ENCODE results near the gene TIMM50. TPM values are rescaled to one million over a fixed set of nuclear protein-coding genes. Genes with fewer than 3 reads are reported as not detected.

TIMM50 gene
- total RNA-seq, 2 experiments from 2014 or later = 103 to 107 TPM

DNA sequence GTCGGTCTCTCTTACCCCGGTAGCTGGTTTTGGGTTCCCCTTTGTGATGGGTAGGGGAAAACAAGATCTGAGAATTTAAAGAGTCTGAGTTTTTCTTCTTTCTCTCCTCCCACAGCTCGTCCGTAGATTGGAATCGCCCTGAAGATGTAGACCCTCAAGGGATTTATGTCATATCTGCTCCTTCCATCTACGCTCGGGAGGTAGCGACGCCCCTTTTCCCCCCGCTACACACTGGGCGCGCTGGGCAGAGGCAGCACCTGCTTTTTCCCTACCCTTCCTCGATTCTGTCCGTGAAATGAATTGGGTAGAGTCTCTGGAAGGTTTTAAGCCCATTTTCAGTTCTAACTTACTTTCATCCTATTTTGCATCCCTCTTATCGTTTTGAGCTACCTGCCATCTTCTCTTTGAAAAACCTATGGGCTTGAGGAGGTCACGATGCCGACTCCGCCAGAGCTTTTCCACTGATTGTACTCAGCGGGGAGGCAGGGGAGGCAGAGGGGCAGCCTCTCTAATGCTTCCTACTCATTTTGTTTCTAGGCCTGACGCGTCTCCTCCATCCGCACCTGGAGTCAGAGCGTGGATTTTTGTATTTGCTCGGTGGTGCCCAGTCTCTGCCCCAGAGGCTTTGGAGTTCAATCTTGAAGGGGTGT lies 27.2 kb downstream of the TIMM50 start:
- H3K27ac Mint-ChIP-seq = no peak overlapping the region
- H3K9me3 Mint-ChIP-seq = no peaks in the 10 kb centered on the region
- intact Hi-C loops (cut with micrococcal nuclease) = no loop called here
- H3K27me3 Mint-ChIP-seq (ENCODE audit: low read depth) = peaks cover 52% of the 10 kb centered on the region
- H3K4me1 Mint-ChIP-seq (ENCODE audit: low read depth) = peaks cover 23% of the 10 kb centered on the region
- no peak for DNase-seq
- H3K36me3 Mint-ChIP-seq (ENCODE audit: low read depth) = no peaks in the 10 kb centered on the region
- CTCF ChIA-PET = interaction anchor here (0.7 to 3.6 kb wide), 2 partner anchors 10 to 25 kb away, joined by 3 to 22 read pairs; partner anchors contain the start of gene EID2B
- H3K4me3 Mint-ChIP-seq = peak overlapping the region; percentile 74

GRCh38 chr19:39508629-39509028 lies 28.0 kb downstream of the TIMM50 start:
- Mint-ChIP-seq H3K4me3 (no peak overlapping the region), H3K9me3 (no peaks in the 10 kb centered on the region), H3K27me3 (ENCODE audit: low read depth) (peaks cover 52% of the 10 kb centered on the region), H3K27ac (no peak overlapping the region), H3K36me3 (ENCODE audit: low read depth) (no peaks in the 10 kb centered on the region), H3K4me1 (ENCODE audit: low read depth) (peaks cover 16% of the 10 kb centered on the region)
- intact Hi-C loops (cut with micrococcal nuclease) = no loop called here
- CTCF ChIA-PET = interaction anchor here (0.7 to 3.6 kb wide), 2 partner anchors 13 to 25 kb away, joined by 3 to 22 read pairs; partner anchors contain the start of gene EID2B
- DNase-seq = no peak

DNA sequence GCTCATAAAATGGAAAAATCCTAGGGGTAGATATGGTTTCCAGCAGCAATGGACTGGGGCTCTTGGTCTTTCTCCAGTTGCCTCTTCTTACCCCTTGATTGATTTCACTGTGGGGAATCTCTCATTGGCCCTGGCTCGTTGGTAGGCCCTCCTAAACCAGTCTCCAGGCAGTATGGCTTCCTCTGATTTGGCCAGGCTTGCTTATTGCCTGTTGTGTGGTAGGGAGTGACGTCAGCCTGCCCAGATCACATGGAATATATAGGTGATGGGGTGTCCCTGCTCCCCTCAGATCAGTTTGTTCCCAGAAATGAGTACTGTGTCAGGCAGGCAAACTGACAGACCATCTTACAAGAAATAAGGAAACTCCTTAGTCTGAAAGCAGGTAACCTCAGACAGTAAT lies 28.6 kb downstream of the TIMM50 start:
- intact Hi-C loops (cut with micrococcal nuclease) = no loop called here
- peaks cover 50% of the 10 kb centered on the region for H3K27me3 Mint-ChIP-seq (ENCODE audit: low read depth)
- no peak overlapping the region for H3K4me3 Mint-ChIP-seq
- DNase-seq = no peak
- peaks cover 16% of the 10 kb centered on the region for H3K4me1 Mint-ChIP-seq (ENCODE audit: low read depth)
- H3K9me3 Mint-ChIP-seq = no peaks in the 10 kb centered on the region
- H3K27ac Mint-ChIP-seq = no peak overlapping the region
- CTCF ChIA-PET = interaction anchor here (0.7 to 3.6 kb wide), 2 partner anchors 12 to 24 kb away, joined by 3 to 22 read pairs; partner anchors contain the start of gene EID2B
- H3K36me3 Mint-ChIP-seq (ENCODE audit: low read depth) = no peaks in the 10 kb centered on the region

DNA sequence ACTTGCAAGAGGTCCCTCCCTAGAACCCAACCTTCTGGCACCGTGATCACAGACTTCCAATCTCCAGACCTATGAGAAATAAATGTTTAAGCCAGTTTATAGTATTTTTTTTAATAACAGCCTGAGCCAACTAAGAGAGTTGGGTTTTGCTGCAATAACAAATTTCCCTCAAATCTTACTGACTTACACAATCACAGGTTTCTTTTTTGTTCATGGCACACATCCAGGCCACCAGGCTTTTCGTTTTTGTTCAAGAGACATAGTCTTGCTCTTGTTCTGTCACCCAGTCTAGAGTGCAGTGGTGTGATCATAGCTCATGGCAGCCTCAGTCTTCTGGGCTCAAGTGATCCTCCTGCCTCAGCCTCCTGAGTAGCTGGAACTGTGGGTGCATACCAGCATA lies 32.4 kb downstream of the TIMM50 start:
- Mint-ChIP-seq H3K27me3 (ENCODE audit: low read depth) (peaks cover 50% of the 10 kb centered on the region), H3K9me3 (no peaks in the 10 kb centered on the region), H3K4me3 (no peak overlapping the region), H3K36me3 (ENCODE audit: low read depth) (peaks cover 2% of the 10 kb centered on the region), H3K27ac (no peak overlapping the region), H3K4me1 (ENCODE audit: low read depth) (peaks cover 15% of the 10 kb centered on the region)
- no peak for DNase-seq
- intact Hi-C loops (cut with micrococcal nuclease) = no loop called here
- CTCF ChIA-PET = interaction anchor here (2.0 to 2.1 kb wide), 2 partner anchors 15 to 20 kb away, joined by 6 to 7 read pairs; partner anchors contain the start of gene EID2B

DNA sequence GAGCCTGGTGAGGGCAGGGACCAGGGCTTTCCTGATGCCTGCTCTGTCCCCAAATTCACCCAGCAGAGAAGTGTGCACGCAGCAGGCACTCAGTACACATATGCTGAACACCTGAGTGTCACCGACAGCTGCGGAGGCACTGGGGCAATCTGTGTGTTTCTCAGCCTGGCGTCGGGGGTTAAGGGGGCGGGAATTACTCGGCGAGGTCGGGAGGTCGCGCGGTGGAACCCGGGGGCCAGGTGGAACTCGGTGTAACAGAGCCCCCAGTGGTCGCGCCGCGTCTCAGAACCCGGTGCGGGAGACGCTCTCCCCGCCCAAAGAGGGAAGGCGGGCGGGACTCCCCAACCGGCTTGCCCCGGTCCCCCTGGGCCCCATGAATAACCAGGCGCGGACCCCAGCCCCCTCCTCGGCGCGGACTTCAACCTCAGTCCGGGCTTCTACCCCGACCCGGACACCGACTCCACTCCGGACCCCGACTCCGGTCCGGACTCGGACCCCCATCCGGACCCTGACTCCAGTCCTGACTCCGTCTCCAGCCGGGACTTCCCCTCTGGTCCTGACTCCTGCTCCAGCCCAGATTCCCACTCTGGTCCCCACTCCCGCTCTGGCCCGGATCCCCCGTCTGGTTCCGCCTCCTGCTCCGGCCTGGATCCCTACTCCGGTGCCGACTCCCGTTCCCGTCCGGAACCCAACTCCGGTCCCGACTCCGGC lies 34.4 kb downstream of the TIMM50 start, which contains the start of gene SELENOV:
TSS of gene SELENOV (plus strand) at position 300 of the 711 bp plus-strand sequence. CDS start at position 374, 74 bp downstream.
- intact Hi-C loops (cut with micrococcal nuclease) = no loop called here
- Mint-ChIP-seq H3K27ac (no peak within 1 kb of the TSS), H3K9me3 (no peaks in the 10 kb centered on the region), H3K27me3 (ENCODE audit: low read depth) (peaks cover 36% of the 10 kb centered on the region), H3K4me3 (peak within 1 kb of the TSS; percentile 55), H3K36me3 (ENCODE audit: low read depth) (peaks cover 2% of the 10 kb centered on the region), H3K4me1 (ENCODE audit: low read depth) (peaks cover 13% of the 10 kb centered on the region)
- peak; percentile 20 for DNase-seq
- CTCF ChIA-PET = interaction anchor here (0.8 to 1.1 kb wide), 3 partner anchors 10 to 74 kb away, joined by 3 to 5 read pairs (median 3); no protein-coding TSS in a partner anchor

GRCh38 chr19:39515551-39516191 lies 35.0 kb downstream of the TIMM50 start:
- DNase-seq = peak; percentile 26
- intact Hi-C loops (cut with micrococcal nuclease) = no loop called here

DNA sequence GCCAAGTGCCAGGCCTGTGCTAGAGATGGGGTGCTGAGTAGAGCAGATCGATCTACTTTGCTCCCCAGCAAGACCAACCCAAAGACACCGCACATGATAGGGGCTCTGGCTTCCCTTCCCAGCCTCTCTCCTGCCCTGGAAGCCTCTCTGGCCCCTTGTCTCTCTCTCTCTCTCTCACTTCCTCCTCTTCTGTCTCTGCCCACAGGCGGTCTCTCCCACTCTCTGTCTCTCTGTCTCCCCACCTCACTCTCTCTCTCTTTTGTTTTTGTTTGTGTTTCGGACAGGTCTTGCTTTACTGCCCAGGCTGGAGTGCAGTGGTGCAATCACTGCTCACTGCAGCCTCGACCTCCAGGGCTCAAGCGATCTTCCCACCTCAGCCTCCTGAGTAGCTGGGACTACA lies 35.6 kb downstream of the TIMM50 start:
- intact Hi-C loops (cut with micrococcal nuclease) = no loop called here
- no peak overlapping the region for H3K27ac Mint-ChIP-seq
- DNase-seq = no peak
- CTCF ChIA-PET = interaction anchor here (0.8 kb wide), 1 partner anchor 42 kb away, joined by 3 read pairs; no protein-coding TSS in a partner anchor
- H3K27me3 Mint-ChIP-seq (ENCODE audit: low read depth) = peaks cover 36% of the 10 kb centered on the region
- H3K4me1 Mint-ChIP-seq (ENCODE audit: low read depth) = peaks cover 13% of the 10 kb centered on the region
- H3K4me3 Mint-ChIP-seq = peak overlapping the region; percentile 34
- H3K36me3 Mint-ChIP-seq (ENCODE audit: low read depth) = peaks cover 2% of the 10 kb centered on the region
- no peaks in the 10 kb centered on the region for H3K9me3 Mint-ChIP-seq

More at GRCh38 chr19:39515551-39516191, 35.0 kb downstream of the TIMM50 start:
- Mint-ChIP-seq H3K27ac (no peak overlapping the region), H3K27me3 (ENCODE audit: low read depth) (peaks cover 36% of the 10 kb centered on the region), H3K4me1 (ENCODE audit: low read depth) (peaks cover 13% of the 10 kb centered on the region), H3K9me3 (no peaks in the 10 kb centered on the region), H3K36me3 (ENCODE audit: low read depth) (peaks cover 2% of the 10 kb centered on the region), H3K4me3 (peak overlapping the region; percentile 55)
- CTCF ChIA-PET = interaction anchor here (0.8 to 1.1 kb wide), 3 partner anchors 9 to 41 kb away, joined by 3 to 5 read pairs (median 3); no protein-coding TSS in a partner anchor

DNA sequence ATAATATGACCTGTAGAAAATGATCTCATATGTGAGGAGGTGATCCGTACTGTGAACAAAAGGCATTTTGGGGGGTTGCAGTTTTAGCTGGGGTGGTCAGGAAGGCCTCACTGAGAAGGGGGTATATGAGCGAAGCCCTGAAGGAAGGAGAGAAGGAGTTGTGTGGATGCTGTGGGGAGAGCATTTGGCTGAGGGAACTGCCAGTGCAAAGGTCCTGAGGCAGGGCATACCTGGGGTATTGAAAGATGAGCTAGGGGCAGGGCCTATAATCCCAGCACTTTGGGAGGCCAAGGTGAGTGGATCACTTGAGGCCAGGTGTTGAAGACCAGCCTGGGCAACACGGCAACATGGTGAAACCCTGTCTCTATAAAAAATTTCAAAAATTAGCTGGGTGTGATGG lies 36.8 kb downstream of the TIMM50 start:
- H3K27ac Mint-ChIP-seq = no peak overlapping the region
- H3K27me3 Mint-ChIP-seq (ENCODE audit: low read depth) = peaks cover 34% of the 10 kb centered on the region
- peaks cover 2% of the 10 kb centered on the region for H3K36me3 Mint-ChIP-seq (ENCODE audit: low read depth)
- no peaks in the 10 kb centered on the region for H3K9me3 Mint-ChIP-seq
- peaks cover 19% of the 10 kb centered on the region for H3K4me1 Mint-ChIP-seq (ENCODE audit: low read depth)
- CTCF ChIA-PET = interaction anchor here (0.7 kb wide), 1 partner anchor 20 kb away, joined by 3 read pairs; no protein-coding TSS in a partner anchor
- intact Hi-C loops (cut with micrococcal nuclease) = no loop called here
- DNase-seq = no peak
- H3K4me3 Mint-ChIP-seq = no peak overlapping the region

GRCh38 chr19:39518458-39518857 lies 37.8 kb downstream of the TIMM50 start:
- H3K27ac Mint-ChIP-seq = no peak overlapping the region
- DNase-seq = no peak
- CTCF ChIA-PET = interaction anchor here (1.3 kb wide), 2 partner anchors 14 to 44 kb away, joined by 3 to 4 read pairs; partner anchors contain the start of gene EID2B
- peaks cover 29% of the 10 kb centered on the region for H3K27me3 Mint-ChIP-seq (ENCODE audit: low read depth)
- H3K36me3 Mint-ChIP-seq (ENCODE audit: low read depth) = peaks cover 2% of the 10 kb centered on the region
- intact Hi-C loops (cut with micrococcal nuclease) = no loop called here
- no peaks in the 10 kb centered on the region for H3K9me3 Mint-ChIP-seq
- peaks cover 19% of the 10 kb centered on the region for H3K4me1 Mint-ChIP-seq (ENCODE audit: low read depth)
- no peak overlapping the region for H3K4me3 Mint-ChIP-seq

DNA sequence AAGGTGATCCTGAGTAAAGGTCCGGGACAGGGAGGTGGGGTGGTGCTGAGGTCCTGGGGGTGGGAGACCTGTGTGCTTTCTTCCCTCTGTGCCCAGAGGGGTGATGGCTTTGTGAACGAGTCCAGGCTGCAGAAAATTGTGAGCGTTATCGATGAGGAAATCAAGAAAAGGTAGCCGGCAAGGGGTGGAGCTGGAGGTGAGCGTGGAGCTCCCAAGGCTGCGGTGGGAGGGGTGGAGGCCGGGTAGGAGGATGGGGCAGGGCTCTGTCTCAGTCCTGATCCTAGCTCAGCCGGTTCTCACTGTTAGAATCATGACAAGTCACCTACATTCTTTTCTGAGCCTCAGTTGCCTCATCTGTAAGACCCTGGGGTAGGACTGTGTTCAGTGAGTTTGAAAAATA lies 38.3 kb downstream of the TIMM50 start:
- CTCF ChIA-PET = interaction anchor here (1.3 kb wide), 2 partner anchors 13 to 44 kb away, joined by 3 to 4 read pairs; partner anchors contain the start of gene EID2B
- Mint-ChIP-seq H3K4me3 (no peak overlapping the region), H3K4me1 (ENCODE audit: low read depth) (peaks cover 19% of the 10 kb centered on the region), H3K9me3 (no peaks in the 10 kb centered on the region), H3K27ac (no peak overlapping the region), H3K36me3 (ENCODE audit: low read depth) (peaks cover 2% of the 10 kb centered on the region), H3K27me3 (ENCODE audit: low read depth) (peaks cover 25% of the 10 kb centered on the region)
- no peak for DNase-seq
- intact Hi-C loops (cut with micrococcal nuclease) = no loop called here

DNA sequence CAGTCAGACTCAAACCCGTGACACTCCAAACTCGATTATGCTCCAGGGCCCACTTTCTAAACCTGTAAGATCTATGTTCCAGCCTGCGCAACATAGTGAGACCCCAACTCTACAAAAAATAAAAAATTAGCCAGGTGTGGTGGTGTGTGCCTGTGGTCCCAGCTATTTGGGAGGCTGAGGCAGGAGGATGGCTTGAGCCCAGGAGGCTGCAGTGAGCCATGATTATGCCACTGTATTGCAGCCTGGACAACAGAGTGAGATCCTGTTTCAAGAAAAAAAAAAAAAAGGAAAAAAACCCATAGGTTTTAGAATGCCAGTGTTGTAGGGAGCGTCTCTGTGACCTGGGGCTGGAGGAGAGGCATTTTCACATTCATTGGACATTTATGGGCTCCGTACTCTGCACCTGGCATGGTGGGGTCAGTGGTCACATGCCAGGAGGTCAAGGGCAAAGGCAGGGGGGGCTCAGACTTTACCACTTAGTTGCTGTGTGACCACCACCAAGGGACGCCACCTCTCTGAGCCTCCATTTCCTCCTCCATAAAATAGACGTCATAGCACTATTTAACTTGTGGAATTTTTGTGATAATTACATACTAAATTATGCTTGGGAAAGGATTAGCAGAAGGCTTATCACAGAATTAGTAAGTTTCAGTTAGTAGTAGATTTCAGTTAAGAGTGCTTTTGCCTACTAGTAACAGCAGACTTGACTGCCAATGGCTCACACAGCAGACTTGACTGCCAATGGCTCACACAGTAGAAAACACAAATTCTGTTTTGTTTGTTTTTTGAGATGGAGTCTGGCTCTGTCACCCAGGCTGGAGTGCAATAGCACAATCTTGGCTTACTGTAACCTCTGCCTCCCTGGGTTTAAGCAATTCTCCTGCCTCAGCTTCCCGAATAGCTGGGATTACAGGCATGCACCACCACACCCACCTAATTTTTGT lies 40.2 kb downstream of the TIMM50 start:
- Mint-ChIP-seq H3K4me1 (ENCODE audit: low read depth) (peaks cover 11% of the 10 kb centered on the region), H3K9me3 (no peaks in the 10 kb centered on the region), H3K36me3 (ENCODE audit: low read depth) (peaks cover 2% of the 10 kb centered on the region), H3K27me3 (ENCODE audit: low read depth) (peaks cover 11% of the 10 kb centered on the region), H3K4me3 (no peak overlapping the region), H3K27ac (no peak overlapping the region)
- DNase-seq = no peak
- CTCF ChIA-PET = interaction anchor here (0.6 kb wide), 1 partner anchor 12 kb away, joined by 3 read pairs; no protein-coding TSS in a partner anchor
- intact Hi-C loops (cut with micrococcal nuclease) = no loop called here
